Liver (tissue), 9 donors: ENCODE results near the gene PPM1D. TPM values are rescaled to one million over a fixed set of nuclear protein-coding genes. Genes with fewer than 3 reads are reported as not detected.
"Not testable (repeated sequence)": the region's sequence is repeated elsewhere in the genome, so short reads cannot be mapped to it uniquely, and the experiment has no call there.

Experiments
- DNase-seq: peaks from one replicate; pipeline ENCODE4 v3.0.0-alpha.2; 2017; ENCODE audit warnings: low spot score
- H3K27ac ChIP-seq, 2 donors: one replicate each; pipeline ENCODE4 v1.7.0; 2013; ENCODE audit warnings: inconsistent platforms in 2 of 2, low read length in 2 of 2, control low read depth in 1 of 2, low read depth in 1 of 2, mild to moderate bottlenecking in 1 of 2
- H3K27me3 ChIP-seq, 4 donors: one replicate each; pipeline versions ENCODE4 v1.6.1 to v1.7.0; 2013; ENCODE audit warnings: low read length in 3 of 4, inconsistent platforms in 1 of 4, mild to moderate bottlenecking in 1 of 4, moderate library complexity in 1 of 4; ENCODE audit not compliant: control insufficient read depth in 4 of 4, insufficient read depth in 4 of 4
- H3K36me3 ChIP-seq, 4 donors: one replicate each; pipeline versions ENCODE4 v1.6.1 to v1.7.0; 2013; ENCODE audit warnings: low read length in 3 of 4, mild to moderate bottlenecking in 3 of 4, low read depth in 1 of 4, moderate library complexity in 1 of 4; ENCODE audit not compliant: control insufficient read depth in 4 of 4, insufficient read depth in 3 of 4
- H3K4me1 ChIP-seq, 4 donors: one replicate each; pipeline versions ENCODE4 v1.6.1 to v1.7.0; 2013; ENCODE audit warnings: low read length in 3 of 4, mild to moderate bottlenecking in 3 of 4, moderate library complexity in 1 of 4; ENCODE audit not compliant: control insufficient read depth in 4 of 4, insufficient read depth in 4 of 4
- H3K4me3 ChIP-seq, 3 donors: one replicate each; pipeline versions ENCODE4 v1.6.1 to v1.7.0; 2013; ENCODE audit warnings: low read length in 3 of 3, control low read depth in 1 of 3, low read depth in 1 of 3, mild to moderate bottlenecking in 1 of 3
- H3K9ac ChIP-seq, 2 donors: one replicate each; pipeline ENCODE4 v1.7.0; 2013; ENCODE audit warnings: low read length in 2 of 2, mild to moderate bottlenecking in 2 of 2, moderate library complexity in 2 of 2, control low read depth in 1 of 2, low read depth in 1 of 2
- H3K9me3 ChIP-seq, 4 donors: one replicate each; pipeline versions ENCODE4 v1.6.1 to v1.7.0; 2013; ENCODE audit warnings: low read length in 3 of 4; ENCODE audit not compliant: control insufficient read depth in 4 of 4
- ATF3 ChIP-seq: IDR thresholded peaks from 2 replicates; pipeline ENCODE4 v1.6.1; 2016; ENCODE audit warnings: antibody characterized with exemption
- CTCF ChIP-seq: fragments of 150-350 bp; IDR thresholded peaks from 2 replicates; pipeline ENCODE4 v1.5.1; 2017; ENCODE audit warnings: improper control_type of control experiment, low read depth, low read length; ENCODE audit not compliant: missing input control
- FOXA2 ChIP-seq: IDR thresholded peaks from 2 replicates; pipeline ENCODE4 v1.6.1; 2016; ENCODE audit warnings: antibody characterized with exemption
- GABPA ChIP-seq, 2 donors: IDR thresholded peaks in 1 of 2; conservative IDR thresholded peaks in 1 of 2; 2 replicates each; pipeline ENCODE4 v1.6.1; 2016; ENCODE audit warnings: antibody characterized with exemption in 2 of 2, mild to moderate bottlenecking in 1 of 2, moderate library complexity in 1 of 2
- HNF4A ChIP-seq, 2 donors: conservative IDR thresholded peaks; 2 replicates each; pipeline ENCODE4 v1.6.1; 2016; ENCODE audit warnings: antibody characterized with exemption in 2 of 2, mild to moderate bottlenecking in 2 of 2
- HNF4G ChIP-seq: IDR thresholded peaks from 2 replicates; pipeline ENCODE4 v1.6.1; 2016; ENCODE audit warnings: antibody characterized with exemption
- JUND ChIP-seq, 2 donors: IDR thresholded peaks; 2 replicates each; pipeline ENCODE4 v1.6.1; 2016; ENCODE audit warnings: antibody characterized with exemption in 2 of 2
- MAX ChIP-seq: IDR thresholded peaks from 2 replicates; pipeline ENCODE4 v1.6.1; 2016; ENCODE audit warnings: antibody characterized with exemption
- NR2F2 ChIP-seq: IDR thresholded peaks from 2 replicates; pipeline ENCODE4 v1.6.1; 2016; ENCODE audit warnings: antibody characterized with exemption
- RXRA ChIP-seq, 2 donors: IDR thresholded peaks; 2 replicates each; pipeline ENCODE4 v1.6.1; 2017 to 2018; ENCODE audit warnings: antibody characterized with exemption in 2 of 2, mild to moderate bottlenecking in 1 of 2
- SP1 ChIP-seq: IDR thresholded peaks from 2 replicates; pipeline ENCODE4 v1.6.1; 2018; ENCODE audit warnings: antibody characterized with exemption, mild to moderate bottlenecking
- TAF1 ChIP-seq: conservative IDR thresholded peaks from 2 replicates; pipeline ENCODE4 v1.6.1; 2016; ENCODE audit warnings: antibody characterized with exemption, mild to moderate bottlenecking
- YY1 ChIP-seq: IDR thresholded peaks from 2 replicates; pipeline ENCODE4 v1.6.1; 2016; ENCODE audit warnings: antibody characterized with exemption, mild to moderate bottlenecking
- WGBS: extraction: QIAGEN DNeasy Blood & Tissue Kit; methylation state at CpG from one replicate; pipeline ENCODE4 v1.1.7; 2013; 5-methylcytosine and 5-hydroxymethylcytosine counted together
- polyA plus RNA-seq, 2 donors: library from polyadenylated mRNA; stranded (reverse) in 1 of 2; unstranded in 1 of 2; fragments of 200-250 nt in 1 of 2; fragments of >200 nt in 1 of 2; fragmentation: Nextera tagmentation in 1 of 2; extraction: Ambion mirVana in 1 of 2; gene quantifications; one replicate each; pipeline versions ENCODE4 v1.2.1 to v1.2.3, GENCODE V29; 2013 to 2015
- total RNA-seq, 2 donors: library from RNA; depleted of rRNA; stranded (reverse); fragments of >200 nt; gene quantifications; one replicate each; pipeline ENCODE4 v1.2.3, GENCODE V29; 2014
- TF ChIP-seq, protein P1 (sequence below): IDR thresholded peaks from 2 replicates; pipeline ENCODE4 v1.6.1; 2016; ENCODE audit warnings: antibody characterized with exemption, mild to moderate bottlenecking
- donor health status: healthy.
- donor health status: healthy.
- donor health status: healthy.
- donor health status: healthy.
- donor health status: healthy.

Gene PPM1D
- total and polyA plus RNA-seq, 4 donors = 2.0 to 8.7 (median 5.0) TPM

- H3K4me1 ChIP-seq = peaks cover 2 to 21% (median 8%) of the 10 kb centered on the region in 4 donors
- H3K9me3 ChIP-seq = no peaks in the 10 kb centered on the region
- 3% methylated on average over 14 of the region's 14 CpGs for WGBS
- H3K27me3 ChIP-seq = no peaks in the 10 kb centered on the region
- peak overlapping the region; percentile 43 to 78 for H3K9ac ChIP-seq
- peak overlapping the region; percentile 71 to 87 (median 83) for H3K4me3 ChIP-seq
- TF ChIP-seq CTCF (no peak), JUND (IDR thresholded peaks at IDR 0.05) (peak in 1 of 2 donors; percentile 9), HNF4A (conservative IDR thresholded peaks at IDR 0.05) (peak; percentile 42 to 52), YY1 (no peak), SP1 (peak; percentile 37)
- H3K36me3 ChIP-seq = no peaks in the 10 kb centered on the region
- peak; percentile 81 for DNase-seq
- peak overlapping the region; percentile 20 to 99 for H3K27ac ChIP-seq
These were observed 1.7 kb downstream of the PPM1D start for GRCh38 chr17:60601447-60602384.

DNA sequence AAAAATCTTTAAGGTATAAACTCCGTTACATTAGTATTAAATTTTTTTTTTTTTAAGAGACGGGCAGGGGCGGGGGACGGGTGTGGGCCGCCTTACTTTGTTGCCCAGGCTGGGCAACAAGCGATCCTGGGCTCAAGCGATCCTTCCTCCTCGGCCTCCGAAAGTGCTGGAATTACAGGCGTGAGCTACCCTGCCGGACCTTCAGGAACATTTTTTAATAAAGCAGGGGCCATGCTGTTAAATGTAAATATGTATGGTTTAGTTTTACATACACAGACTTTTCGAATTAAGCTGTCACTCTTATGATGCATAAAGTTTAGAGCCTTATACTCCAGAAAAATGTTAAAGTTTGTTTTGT is 2.4 kb downstream of the PPM1D start:
- H3K9me3 ChIP-seq = no peaks in the 10 kb centered on the region
- H3K27me3 ChIP-seq = no peaks in the 10 kb centered on the region
- no peak for TF ChIP-seq FOXA2
- TF ChIP-seq RXRA (IDR thresholded peaks at IDR 0.05) = no peak
- H3K9ac ChIP-seq = peak overlapping the region in 1 of 2 donors; percentile 62
- no peak overlapping the region for H3K27ac ChIP-seq
- H3K4me3 ChIP-seq = peak overlapping the region in 2 of 3 donors; percentile 83 to 87
- WGBS = 62% methylated on average over 12 of the region's 12 CpGs
- H3K36me3 ChIP-seq = no peaks in the 10 kb centered on the region
- DNase-seq = peak; percentile 35
- peaks cover 2 to 21% (median 8%) of the 10 kb centered on the region in 4 donors for H3K4me1 ChIP-seq

DNA sequence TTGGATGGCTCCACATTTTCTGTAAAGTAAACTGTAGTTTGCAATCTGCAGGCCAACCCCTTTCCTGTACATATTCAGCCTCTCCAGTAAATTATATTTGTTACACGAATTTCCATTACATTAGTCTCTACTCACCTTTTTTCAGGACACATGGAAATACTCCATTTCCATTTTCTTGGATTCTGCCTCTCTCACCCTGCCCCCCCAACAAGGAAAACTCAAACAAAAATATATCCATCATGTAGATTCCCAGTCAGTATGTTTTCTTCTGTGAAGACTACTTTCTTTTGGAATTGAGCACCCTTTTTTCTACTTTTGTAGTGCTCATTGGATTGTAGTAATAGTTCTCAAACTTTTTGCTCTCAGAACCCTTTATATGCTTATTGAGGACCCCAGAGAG is 2.9 kb downstream of the PPM1D start:
- Histone ChIP-seq H3K9me3 (no peaks in the 10 kb centered on the region), H3K36me3 (no peaks in the 10 kb centered on the region), H3K27ac (no peak overlapping the region), H3K9ac (no peak overlapping the region), H3K27me3 (no peaks in the 10 kb centered on the region), H3K4me1 (peaks cover 2 to 21% (median 8%) of the 10 kb centered on the region in 4 donors), H3K4me3 (peak overlapping the region in 1 of 3 donors; percentile 87)
- no peak for TF ChIP-seq TAF1
- no peak for TF ChIP-seq YY1
- TF ChIP-seq RXRA (IDR thresholded peaks at IDR 0.05) = no peak
- no peak for TF ChIP-seq SP1
- no peak for TF ChIP-seq HNF4G
- TF ChIP-seq HNF4A (conservative IDR thresholded peaks at IDR 0.05) = no peak
- TF ChIP-seq, protein P1, sequence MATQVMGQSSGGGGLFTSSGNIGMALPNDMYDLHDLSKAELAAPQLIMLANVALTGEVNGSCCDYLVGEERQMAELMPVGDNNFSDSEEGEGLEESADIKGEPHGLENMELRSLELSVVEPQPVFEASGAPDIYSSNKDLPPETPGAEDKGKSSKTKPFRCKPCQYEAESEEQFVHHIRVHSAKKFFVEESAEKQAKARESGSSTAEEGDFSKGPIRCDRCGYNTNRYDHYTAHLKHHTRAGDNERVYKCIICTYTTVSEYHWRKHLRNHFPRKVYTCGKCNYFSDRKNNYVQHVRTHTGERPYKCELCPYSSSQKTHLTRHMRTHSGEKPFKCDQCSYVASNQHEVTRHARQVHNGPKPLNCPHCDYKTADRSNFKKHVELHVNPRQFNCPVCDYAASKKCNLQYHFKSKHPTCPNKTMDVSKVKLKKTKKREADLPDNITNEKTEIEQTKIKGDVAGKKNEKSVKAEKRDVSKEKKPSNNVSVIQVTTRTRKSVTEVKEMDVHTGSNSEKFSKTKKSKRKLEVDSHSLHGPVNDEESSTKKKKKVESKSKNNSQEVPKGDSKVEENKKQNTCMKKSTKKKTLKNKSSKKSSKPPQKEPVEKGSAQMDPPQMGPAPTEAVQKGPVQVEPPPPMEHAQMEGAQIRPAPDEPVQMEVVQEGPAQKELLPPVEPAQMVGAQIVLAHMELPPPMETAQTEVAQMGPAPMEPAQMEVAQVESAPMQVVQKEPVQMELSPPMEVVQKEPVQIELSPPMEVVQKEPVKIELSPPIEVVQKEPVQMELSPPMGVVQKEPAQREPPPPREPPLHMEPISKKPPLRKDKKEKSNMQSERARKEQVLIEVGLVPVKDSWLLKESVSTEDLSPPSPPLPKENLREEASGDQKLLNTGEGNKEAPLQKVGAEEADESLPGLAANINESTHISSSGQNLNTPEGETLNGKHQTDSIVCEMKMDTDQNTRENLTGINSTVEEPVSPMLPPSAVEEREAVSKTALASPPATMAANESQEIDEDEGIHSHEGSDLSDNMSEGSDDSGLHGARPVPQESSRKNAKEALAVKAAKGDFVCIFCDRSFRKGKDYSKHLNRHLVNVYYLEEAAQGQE = no peak
- TF ChIP-seq MAX = no peak
- no peak for TF ChIP-seq GABPA (IDR thresholded peaks at IDR 0.05 in 1 of 2, conservative IDR thresholded peaks at IDR 0.05 in 1 of 2)
- TF ChIP-seq ATF3 = no peak
- no peak for TF ChIP-seq NR2F2
- DNase-seq = no peak
- WGBS = 36% methylated on average over 1 of the region's 1 CpG

GRCh38 chr17:60603477-60603876 is 3.5 kb downstream of the PPM1D start:
- peaks cover 2 to 21% (median 8%) of the 10 kb centered on the region in 4 donors for H3K4me1 ChIP-seq
- WGBS = 95% methylated on average over 10 of the region's 10 CpGs
- not testable (repeated sequence) for H3K27me3 ChIP-seq, H3K4me3 ChIP-seq, H3K9ac ChIP-seq, H3K36me3 ChIP-seq, DNase-seq, H3K27ac ChIP-seq, H3K9me3 ChIP-seq
